NOMO-1 (cell line): ENCODE results near the gene HLA-DMA.

Experiments used
- DNase-seq, 2 experiments: peaks; one replicate each; lab custom pipeline; 2025; ENCODE audit not compliant: unreplicated experiment in 2 of 2; lab: John Stamatoyannopoulos, UW

The HLA-DMA gene

GRCh38 chr6:32952817-32953739 is at the start of gene HLA-DMA:
Gene HLA-DMA, minus strand, starts transcription at chr6:32953097. Its CDS starts 61 bp downstream, at chr6:32953036.
- peak; percentile 97 to 99 for DNase-seq

DNA sequence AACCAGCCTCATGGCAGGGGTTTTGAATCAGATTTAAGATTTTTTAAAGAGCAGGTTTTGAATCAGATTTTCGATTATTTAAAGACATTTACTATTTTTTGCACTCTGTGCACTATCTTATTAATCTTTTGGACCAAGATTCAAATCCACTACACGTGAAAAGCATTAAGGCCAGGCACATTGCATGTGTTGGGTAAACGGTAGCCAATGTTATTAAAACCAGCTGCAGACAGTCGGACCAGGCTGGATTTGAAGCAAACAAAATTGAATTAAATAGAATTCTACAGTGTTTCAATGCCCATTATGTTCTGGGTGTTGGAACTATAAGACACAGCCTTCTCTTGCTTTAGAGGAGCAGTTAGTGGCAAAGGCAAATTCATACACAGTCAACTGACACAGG is 48.8 kb upstream of the HLA-DMA start:
- no peak for DNase-seq

GRCh38 chr6:33000055-33000454 is 47.2 kb upstream of the HLA-DMA start:
- DNase-seq: peak; percentile 18 to 49

GRCh38 chr6:32995448-32995847 is 42.6 kb upstream of the HLA-DMA start:
- DNase-seq: no peak

GRCh38 chr6:32993363-32993973 is 40.6 kb upstream of the HLA-DMA start:
- no peak for DNase-seq

- DNase-seq: no peak
Observed at GRCh38 chr6:32991972-32992371, 39.1 kb upstream of the HLA-DMA start.

DNA sequence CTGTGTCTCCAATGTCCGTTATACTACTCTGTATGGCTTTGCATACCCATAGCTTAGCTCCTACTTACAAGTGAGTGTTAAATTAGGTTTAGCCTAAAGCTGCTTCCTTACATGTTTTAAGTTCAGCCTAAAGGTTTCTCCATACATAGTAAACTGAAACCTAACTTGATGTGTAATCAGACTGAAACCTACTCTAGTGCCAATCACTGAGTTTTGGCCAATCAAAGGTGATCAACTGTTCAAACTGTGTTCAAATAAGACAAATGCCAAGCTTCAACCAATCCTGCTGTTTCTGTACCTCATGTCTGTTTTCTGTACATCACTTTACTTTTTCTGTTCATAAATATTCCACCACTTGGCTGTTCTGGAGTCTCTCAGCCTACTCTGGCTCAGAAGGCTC is 36.5 kb upstream of the HLA-DMA start:
- no peak for DNase-seq

DNA sequence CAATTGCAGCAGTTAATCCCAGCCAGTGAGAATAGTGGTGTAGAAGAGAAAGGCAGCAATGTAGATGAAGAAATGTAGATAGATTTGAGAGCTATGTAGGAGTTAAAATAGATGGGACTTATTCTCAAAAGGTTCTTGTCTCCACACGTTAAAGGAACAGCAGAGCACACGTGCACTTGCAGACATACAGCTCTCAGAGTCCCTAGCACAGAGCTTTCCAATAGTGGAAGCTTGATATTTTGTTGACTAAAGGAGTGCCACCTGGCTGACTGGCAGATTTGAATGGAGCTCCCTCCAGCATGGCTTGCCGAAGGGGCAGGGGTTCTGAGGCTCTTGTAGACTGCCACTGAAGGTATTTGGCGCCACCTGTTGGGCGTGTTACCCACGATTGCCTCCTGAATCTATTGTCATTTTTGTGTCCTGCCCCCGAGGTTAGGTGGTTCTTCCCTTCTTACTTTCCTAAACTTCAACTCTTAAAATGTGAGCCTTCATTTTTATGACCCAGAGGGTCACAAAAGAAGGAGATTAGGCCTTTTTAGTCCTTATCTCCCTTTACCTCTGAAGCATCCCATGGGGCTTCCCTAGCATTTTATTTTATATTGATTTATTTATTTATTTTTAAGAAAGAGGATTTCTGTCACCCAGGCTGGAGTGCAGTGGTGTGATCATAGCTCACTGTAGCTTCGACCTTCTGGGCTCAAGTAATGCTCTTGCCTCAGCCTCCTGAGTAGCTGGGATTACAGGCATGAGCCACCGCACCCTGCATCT is 31.9 kb upstream of the HLA-DMA start:
- DNase-seq: peak; percentile 81

DNA sequence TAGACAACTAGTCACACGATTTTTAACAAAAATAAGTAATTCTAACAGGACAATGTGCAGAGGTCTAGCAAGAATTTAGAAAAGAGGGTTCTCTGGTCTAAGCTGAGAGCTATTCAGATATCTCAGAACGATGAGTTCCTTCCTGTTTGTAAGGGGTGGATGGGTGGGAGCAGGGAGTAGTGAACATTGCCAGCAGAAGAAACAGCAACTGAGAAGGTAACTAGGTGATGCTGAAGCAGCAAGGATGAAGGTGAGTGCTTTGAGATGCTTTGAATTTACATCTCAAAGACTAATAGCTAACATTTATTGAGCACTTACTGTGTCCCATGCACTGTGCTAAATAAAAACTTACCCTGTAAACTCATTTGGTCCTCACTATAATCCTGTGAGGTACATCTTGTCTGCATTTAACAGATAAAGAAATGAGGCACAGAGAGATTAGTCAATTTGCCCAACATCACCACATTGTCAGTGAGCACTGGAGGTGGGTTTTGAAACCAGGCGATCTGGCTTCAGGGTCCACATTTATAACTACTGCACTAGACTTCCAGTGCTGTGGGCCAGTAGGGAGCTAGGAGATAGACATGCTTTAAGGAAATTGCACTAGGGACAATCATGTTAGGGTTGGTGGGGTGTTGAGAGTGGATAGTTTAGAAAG is 31.2 kb upstream of the HLA-DMA start:
- DNase-seq: no peak

DNA sequence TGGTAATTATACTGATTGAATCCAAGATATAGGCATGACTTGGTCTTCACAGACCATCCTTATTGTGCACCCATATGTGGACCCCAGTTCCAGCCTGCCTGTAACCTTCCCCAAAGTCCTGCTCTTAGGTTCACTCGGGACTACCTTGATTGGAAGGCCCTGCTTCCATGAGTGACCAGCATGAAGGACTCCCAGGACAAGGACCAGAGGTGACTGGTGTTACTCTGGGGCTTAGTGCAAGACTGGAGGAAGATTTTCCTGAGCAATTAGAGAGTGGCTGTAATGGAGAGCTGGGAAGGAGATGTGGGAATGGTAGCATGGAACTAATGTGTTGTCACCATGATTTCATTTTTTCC is 30.6 kb upstream of the HLA-DMA start:
- DNase-seq: no peak

DNA sequence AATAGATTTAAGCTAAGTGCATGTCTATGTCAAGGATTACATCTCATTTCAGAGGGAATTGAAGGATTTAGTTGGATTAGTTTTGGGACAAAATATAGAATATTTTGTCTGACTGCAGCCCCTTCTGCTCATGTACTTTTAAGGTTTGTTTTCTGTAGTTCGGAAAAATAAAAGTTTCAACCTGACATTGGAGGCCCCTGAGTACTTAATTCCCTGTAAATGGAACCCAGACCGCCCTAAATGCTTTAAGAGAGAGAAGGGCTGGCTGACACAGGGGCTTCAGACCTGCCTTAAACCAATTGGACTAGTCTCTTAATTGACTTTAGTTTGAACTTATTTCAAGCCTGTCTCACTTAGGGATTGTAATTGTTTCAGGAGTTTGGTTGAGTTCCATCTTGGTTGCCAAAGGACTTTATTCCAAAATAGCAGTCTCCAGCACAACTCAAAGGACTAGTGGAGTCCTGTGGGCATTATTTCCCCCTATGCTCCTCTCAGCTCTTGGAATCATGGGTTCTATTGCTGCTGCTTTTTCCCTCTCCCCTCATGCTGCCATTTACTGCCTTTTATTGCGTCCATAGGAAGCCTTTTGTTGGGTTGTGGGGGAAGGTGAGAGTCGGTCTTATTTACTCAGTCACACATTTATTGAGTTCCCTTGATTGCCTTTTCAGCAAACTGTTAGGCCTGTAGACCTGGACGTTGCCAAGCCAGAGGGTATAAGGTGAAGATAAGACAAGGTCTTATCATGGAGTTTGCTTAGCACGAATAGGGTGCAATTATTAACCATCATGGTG is 30.0 kb upstream of the HLA-DMA start:
- no peak for DNase-seq

DNA sequence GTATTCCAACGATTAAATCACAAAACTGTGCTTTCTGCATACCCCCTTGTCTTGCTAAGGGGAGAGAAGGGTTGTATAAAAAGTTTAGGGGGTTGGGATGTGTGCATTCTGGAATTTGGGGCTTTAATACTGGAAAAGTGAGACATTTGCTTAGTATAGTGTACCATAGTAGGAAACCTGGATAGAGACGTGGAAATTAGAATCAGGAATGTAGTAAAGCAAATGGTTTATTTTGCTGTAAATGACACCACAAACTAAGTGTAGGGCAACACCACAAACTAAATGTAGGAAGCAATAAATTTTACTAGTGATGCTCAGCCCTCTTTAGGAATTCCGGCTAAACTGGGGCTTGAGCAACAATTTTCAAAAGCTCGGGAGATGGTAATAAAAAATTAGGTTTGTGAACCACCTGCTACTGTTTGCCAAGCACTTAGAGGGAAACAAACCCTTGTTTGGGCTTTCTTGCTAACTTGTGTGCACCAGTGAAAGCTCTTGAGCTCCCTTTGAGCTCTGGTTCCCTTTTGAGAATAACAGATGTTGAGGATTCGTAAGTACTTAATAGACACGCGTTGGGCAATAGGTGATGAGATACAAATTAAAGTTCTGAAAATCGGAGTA is 29.3 kb upstream of the HLA-DMA start:
- DNase-seq: peak in 1 of 2 experiments; percentile 13

GRCh38 chr6:32980488-32981038 is 27.7 kb upstream of the HLA-DMA start:
- no peak for DNase-seq

DNA sequence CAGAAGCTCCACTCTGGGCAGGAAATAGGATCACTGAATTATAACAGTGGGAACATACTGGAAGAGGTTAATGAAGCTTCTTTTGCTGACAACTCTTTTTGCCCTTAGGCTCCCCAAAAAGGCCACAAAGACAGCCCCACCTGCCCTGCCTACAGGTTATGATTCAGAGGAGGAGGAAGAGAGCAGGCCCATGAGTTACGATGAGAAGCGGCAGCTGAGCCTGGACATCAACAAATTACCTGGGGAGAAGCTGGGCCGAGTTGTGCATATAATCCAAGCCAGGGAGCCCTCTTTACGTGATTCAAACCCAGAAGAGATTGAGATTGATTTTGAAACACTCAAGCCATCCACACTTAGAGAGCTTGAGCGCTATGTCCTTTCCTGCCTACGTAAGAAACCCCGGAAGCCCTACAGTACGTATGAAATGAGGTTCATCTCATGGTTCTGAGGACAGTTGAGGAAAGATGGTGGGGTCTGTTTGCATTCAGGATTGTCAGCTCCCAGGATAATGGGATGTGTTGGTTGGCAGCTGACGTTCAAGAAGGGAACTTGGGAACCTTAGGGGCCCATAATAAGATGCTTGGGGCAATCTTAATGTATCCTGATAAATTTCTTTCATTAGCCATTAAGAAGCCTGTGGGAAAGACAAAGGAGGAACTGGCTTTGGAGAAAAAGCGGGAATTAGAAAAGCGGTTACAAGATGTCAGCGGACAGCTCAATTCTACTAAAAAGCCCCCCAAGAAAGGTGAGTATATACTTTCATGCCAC is 27.0 kb upstream of the HLA-DMA start:
- DNase-seq: no peak

DNA sequence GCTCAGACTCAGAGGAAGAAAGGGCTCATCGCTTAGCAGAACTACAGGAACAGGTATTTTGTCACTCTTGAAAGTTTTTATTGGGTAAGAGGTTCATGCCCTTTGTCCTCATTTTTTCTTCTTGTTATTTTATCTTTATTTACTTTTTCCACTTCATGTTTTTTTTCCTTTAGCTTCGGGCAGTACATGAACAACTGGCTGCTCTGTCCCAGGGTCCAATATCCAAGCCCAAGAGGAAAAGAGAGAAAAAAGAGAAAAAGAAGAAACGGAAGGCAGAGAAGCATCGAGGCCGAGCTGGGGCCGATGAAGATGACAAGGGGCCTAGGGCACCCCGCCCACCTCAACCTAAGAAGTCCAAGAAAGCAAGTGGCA is 25.0 kb upstream of the HLA-DMA start:
- DNase-seq: no peak

- no peak for DNase-seq
Observed at GRCh38 chr6:32977272-32977952, 24.5 kb upstream of the HLA-DMA start.

DNA sequence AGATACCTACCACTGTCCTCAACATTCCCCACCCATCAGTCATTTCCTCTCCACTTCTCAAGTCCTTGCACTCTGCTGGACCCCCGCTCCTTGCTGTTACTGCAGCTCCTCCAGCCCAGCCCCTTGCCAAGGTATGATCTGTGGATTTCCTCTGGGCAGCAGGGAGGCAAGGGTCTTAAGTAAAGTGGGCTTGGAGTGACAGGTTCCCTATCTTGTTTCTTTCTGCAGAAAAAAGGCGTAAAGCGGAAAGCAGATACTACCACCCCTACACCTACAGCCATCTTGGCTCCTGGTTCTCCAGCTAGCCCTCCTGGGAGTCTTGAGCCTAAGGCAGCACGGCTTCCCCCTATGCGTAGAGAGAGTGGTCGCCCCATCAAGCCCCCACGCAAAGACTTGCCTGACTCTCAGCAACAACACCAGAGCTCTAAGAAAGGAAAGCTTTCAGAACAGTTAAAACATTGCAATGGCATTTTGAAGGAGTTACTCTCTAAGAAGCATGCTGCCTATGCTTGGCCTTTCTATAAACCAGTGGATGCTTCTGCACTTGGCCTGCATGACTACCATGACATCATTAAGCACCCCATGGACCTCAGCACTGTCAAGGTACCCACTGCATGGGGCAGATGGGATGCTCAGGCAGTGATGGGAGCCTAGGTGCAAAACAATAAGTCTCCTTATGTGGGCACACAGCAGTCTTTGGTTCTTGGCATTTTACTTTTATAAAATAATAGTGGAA is 23.6 kb upstream of the HLA-DMA start:
- no peak for DNase-seq

DNA sequence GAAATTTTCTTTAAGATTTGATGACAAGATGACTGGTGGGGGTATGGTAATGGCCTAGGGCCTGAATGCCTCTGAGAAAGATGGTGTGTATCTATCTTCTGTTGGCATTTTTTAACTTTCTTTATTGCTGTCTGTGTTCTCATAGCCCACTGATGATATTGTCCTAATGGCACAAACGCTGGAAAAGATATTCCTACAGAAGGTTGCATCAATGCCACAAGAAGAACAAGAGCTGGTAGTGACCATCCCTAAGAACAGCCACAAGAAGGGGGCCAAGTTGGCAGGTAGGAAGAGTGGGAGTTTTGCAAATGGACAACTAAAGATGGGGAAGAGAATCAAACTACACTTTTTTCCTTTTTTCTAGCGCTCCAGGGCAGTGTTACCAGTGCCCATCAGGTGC is 23.0 kb upstream of the HLA-DMA start:
- no peak for DNase-seq
